Breast epithelium (tissue), 4 donors: ENCODE results near the gene GRIN3A. TPM values are rescaled to one million over a fixed set of nuclear protein-coding genes. Genes with fewer than 3 reads are reported as not detected.

Experiments
- DNase-seq, 2 donors: peaks; one replicate each; pipeline ENCODE4 v3.0.0-alpha.2; 2019; ENCODE audit warnings: low spot score in 2 of 2
- H3K27ac ChIP-seq, 2 donors: fragments of 200-600 bp; sonication (generic) in 1 of 2; one replicate each; pipeline ENCODE4 v1.5.1; 2016 to 2019; ENCODE audit warnings: mild to moderate bottlenecking in 1 of 2
- H3K27me3 ChIP-seq, 2 donors: fragments of 200-600 bp; sonication (generic) in 1 of 2; one replicate each; pipeline versions ENCODE4 v1.5.1 to v1.6.0; 2017 to 2019; ENCODE audit warnings: control low read depth in 1 of 2, mild to moderate bottlenecking in 1 of 2
- H3K36me3 ChIP-seq: fragments of 200-600 bp; one replicate; pipeline ENCODE4 v1.5.1; 2019
- H3K4me1 ChIP-seq, 2 donors: fragments of 200-600 bp; sonication (generic); one replicate each; pipeline ENCODE4 v1.5.1; 2016 to 2019; ENCODE audit warnings: control low read depth in 1 of 2
- H3K4me3 ChIP-seq, 3 donors: fragments of 200-600 bp; sonication (generic); 1 replicate in 2 of 3; 2 replicates in 1 of 3; pipeline ENCODE4 v1.5.1; 2016 to 2019; ENCODE audit warnings: mild to moderate bottlenecking in 3 of 3, moderate library complexity in 2 of 3
- H3K9me3 ChIP-seq, 2 donors: fragments of 200-600 bp; sonication (generic) in 1 of 2; one replicate each; pipeline ENCODE4 v1.5.1; 2016 to 2019; ENCODE audit warnings: control low read depth in 1 of 2
- CTCF ChIP-seq, 3 donors: fragments of 450-650 bp; IDR thresholded peaks; one replicate each; pipeline ENCODE4 v1.5.1; 2016 to 2017; ENCODE audit warnings: antibody characterized with exemption in 3 of 3, mild to moderate bottlenecking in 3 of 3, moderate library complexity in 3 of 3
- POLR2A ChIP-seq: fragments of 450-650 bp; IDR thresholded peaks from one replicate; pipeline ENCODE4 v1.6.1; 2016; ENCODE audit warnings: antibody characterized with exemption, mild to moderate bottlenecking, moderate library complexity
- POLR2AphosphoS5 ChIP-seq, 3 donors: sonication (generic); formaldehyde crosslinking; IDR thresholded peaks; one replicate each; pipeline ENCODE4 v1.6.1; 2017; ENCODE audit warnings: antibody characterized with exemption in 3 of 3
- intact Hi-C: fragments of 100-400 bp; cut with DNase I; formaldehyde crosslinking; loops from one replicate; pipeline ENCODE4 v1.15.1; 2023; ENCODE audit warnings: low total_unique reads
- total RNA-seq, 3 donors: library from RNA; depleted of rRNA; stranded (reverse); fragments of >200 nt; gene quantifications; one replicate each; pipeline ENCODE4 v1.1.0, GENCODE V29; 2016

Gene GRIN3A
- total RNA-seq, 3 donors from 2014 or later, result under 0.01 to 0.15 TPM; not detected in 1

GRCh38 chr9:101626295-101626694 lies 112.2 kb downstream of the GRIN3A start:
- TF ChIP-seq CTCF (IDR thresholded peaks at IDR 0.05), result no peak
- Histone ChIP-seq H3K9me3 (no peaks in the 10 kb centered on the region), H3K4me1 (no peaks in the 10 kb centered on the region), H3K27ac (no peak overlapping the region), H3K27me3 (no peaks in the 10 kb centered on the region), H3K36me3 (no peaks in the 10 kb centered on the region), H3K4me3 (no peak overlapping the region)
- DNase-seq, result no peak
- intact Hi-C loops, result no loop called here

- TF ChIP-seq POLR2A (no peak), CTCF (IDR thresholded peaks at IDR 0.05) (no peak), POLR2AphosphoS5 (IDR thresholded peaks at IDR 0.05) (no peak)
- Histone ChIP-seq H3K4me3 (no peak overlapping the region), H3K27ac (no peak overlapping the region), H3K4me1 (no peaks in the 10 kb centered on the region), H3K36me3 (no peaks in the 10 kb centered on the region), H3K9me3 (no peaks in the 10 kb centered on the region), H3K27me3 (no peaks in the 10 kb centered on the region)
- intact Hi-C loops, result no loop called here
- DNase-seq, result no peak
Observed at GRCh38 chr9:101625876-101626275, 112.6 kb downstream of the GRIN3A start.

- no peak for DNase-seq
- intact Hi-C loops, result no loop called here
- H3K27me3 ChIP-seq, result no peaks in the 10 kb centered on the region
- H3K36me3 ChIP-seq, result no peaks in the 10 kb centered on the region
- H3K9me3 ChIP-seq, result no peaks in the 10 kb centered on the region
- no peak overlapping the region for H3K4me3 ChIP-seq
- TF ChIP-seq POLR2A (no peak), POLR2AphosphoS5 (IDR thresholded peaks at IDR 0.05) (no peak), CTCF (IDR thresholded peaks at IDR 0.05) (no peak)
- no peak overlapping the region for H3K27ac ChIP-seq
- no peaks in the 10 kb centered on the region for H3K4me1 ChIP-seq
Observed at GRCh38 chr9:101620452-101620851, 118.0 kb downstream of the GRIN3A start.

GRCh38 chr9:101618698-101619097 lies 119.7 kb downstream of the GRIN3A start:
- Histone ChIP-seq H3K9me3 (no peaks in the 10 kb centered on the region), H3K27ac (no peak overlapping the region), H3K36me3 (no peaks in the 10 kb centered on the region), H3K4me3 (no peak overlapping the region), H3K4me1 (no peaks in the 10 kb centered on the region), H3K27me3 (no peaks in the 10 kb centered on the region)
- no peak for DNase-seq
- TF ChIP-seq POLR2A, result no peak
- no peak for TF ChIP-seq CTCF (IDR thresholded peaks at IDR 0.05)
- TF ChIP-seq POLR2AphosphoS5 (IDR thresholded peaks at IDR 0.05), result no peak
- intact Hi-C loops, result no loop called here

- no peak overlapping the region for H3K4me3 ChIP-seq
- H3K27ac ChIP-seq, result no peak overlapping the region
- TF ChIP-seq POLR2A (no peak), POLR2AphosphoS5 (IDR thresholded peaks at IDR 0.05) (no peak), CTCF (IDR thresholded peaks at IDR 0.05) (no peak)
- no peaks in the 10 kb centered on the region for H3K36me3 ChIP-seq
- H3K27me3 ChIP-seq, result no peaks in the 10 kb centered on the region
- no peaks in the 10 kb centered on the region for H3K9me3 ChIP-seq
- no peaks in the 10 kb centered on the region for H3K4me1 ChIP-seq
- intact Hi-C loops, result no loop called here
- no peak for DNase-seq
Observed at GRCh38 chr9:101605547-101605946, 132.9 kb downstream of the GRIN3A start.
